ENCODE data around the gene TRIM65. TPM values are rescaled to one million over a fixed set of nuclear protein-coding genes. Genes with fewer than 3 reads are reported as not detected.
A peak's percentile ranks its signal among the peaks of the same experiment; 100 is the strongest.

The TRIM65 gene
- total and polyA plus RNA-seq, 2 of the 13 experiments (the other 11 are each of a cell fraction or from before 2014, with no cell fraction given) = 10.3 to 22.4 TPM

DNA sequence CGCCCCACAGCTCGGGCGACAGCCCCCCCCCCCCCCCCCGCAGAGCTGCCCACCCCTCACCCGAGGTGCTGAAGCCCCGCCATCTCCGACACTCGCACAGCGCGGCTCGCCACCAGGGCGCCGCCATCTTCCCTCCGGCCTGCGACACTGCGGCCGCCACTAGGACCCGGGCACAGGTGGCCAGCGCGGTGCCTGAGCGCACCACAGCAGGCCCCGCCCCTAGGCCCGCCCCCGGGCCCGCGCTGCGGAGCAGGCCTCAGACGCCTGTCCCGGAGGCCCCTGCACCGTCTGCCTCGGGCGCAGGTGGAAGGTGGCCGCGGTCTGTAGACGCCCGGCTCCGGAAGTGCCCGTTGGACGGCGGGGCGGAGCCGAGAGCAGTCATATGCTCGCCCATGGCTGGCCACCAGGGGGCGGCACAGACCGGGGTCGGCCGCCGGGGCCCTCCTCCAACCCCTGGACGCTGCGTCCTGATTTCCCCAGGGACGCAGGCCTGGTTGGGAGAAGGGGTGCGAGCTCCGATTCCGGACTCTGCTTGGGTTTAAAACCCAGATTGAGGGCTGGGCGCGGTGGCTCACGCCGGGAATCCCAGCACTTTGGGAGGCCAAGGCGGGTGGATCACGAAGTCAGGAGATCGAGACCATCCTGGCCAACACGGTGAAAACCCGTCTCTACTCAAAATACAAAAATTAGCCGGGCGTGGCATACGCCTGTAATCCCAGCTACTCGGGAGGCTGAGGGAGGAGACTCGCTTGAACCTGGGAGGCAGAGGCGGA lies 8.2 kb upstream of the TRIM65 start, which contains the start of gene MRPL38 (continued):
- TF ChIP-seq SPEN (CRISPR knock-in tag; IDR thresholded peaks at IDR 0.05; ENCODE audit: low read depth) (peak; percentile 98), CHD4 (IDR thresholded peaks at IDR 0.05; ENCODE audit: borderline replicate concordance, low read length) (no peak), ATRX (CRISPR knock-in tag; IDR thresholded peaks at IDR 0.05; ENCODE audit: borderline replicate concordance) (no peak), ZNF878 (CRISPR knock-in tag; IDR thresholded peaks at IDR 0.05) (peak; percentile 93), ZNF547 (CRISPR knock-in tag; IDR thresholded peaks at IDR 0.05) (peak; percentile 97), MED8 (CRISPR knock-in tag; IDR thresholded peaks at IDR 0.05; ENCODE audit: insufficient replicate concordance) (peak; percentile 97), ZC3H13 (CRISPR knock-in tag; IDR thresholded peaks at IDR 0.05) (peak; percentile 97), KLF9 (CRISPR knock-in tag; IDR thresholded peaks at IDR 0.05; ENCODE audit: low read depth) (peak; percentile 98), ZBTB7B (CRISPR knock-in tag; IDR thresholded peaks at IDR 0.05) (peak; percentile 92), LCORL (IDR thresholded peaks at IDR 0.05) (no peak), LCORL (CRISPR knock-in tag; IDR thresholded peaks at IDR 0.05) (peak; percentile 99), SAP130 (CRISPR knock-in tag; IDR thresholded peaks at IDR 0.05; ENCODE audit: low read depth) (peak; percentile 97), NR1H2 (CRISPR knock-in tag; IDR thresholded peaks at IDR 0.05; ENCODE audit: borderline replicate concordance, low read depth) (no peak), ZNF33A (CRISPR knock-in tag; IDR thresholded peaks at IDR 0.05; ENCODE audit: borderline replicate concordance) (peak; percentile 90), SMARCC2 (IDR thresholded peaks at IDR 0.05) (no peak), ZNF570 (CRISPR knock-in tag; IDR thresholded peaks at IDR 0.05; ENCODE audit: borderline replicate concordance) (no peak), PCBP2 (optimal IDR thresholded peaks at IDR 0.05; ENCODE audit: low read depth, low read length, poor library complexity, severe bottlenecking) (no peak), EP300 (IDR thresholded peaks at IDR 0.05; ENCODE audit: low read depth in 2 of 2, low read length in 2 of 2) (peak in 1 of 2 experiments; percentile 58; a peak in 2 of 4 replicates), EP300 (CRISPR knock-in tag; IDR thresholded peaks at IDR 0.05; ENCODE audit: borderline replicate concordance) (peak; percentile 73)
- TF ChIP-seq, protein P1, sequence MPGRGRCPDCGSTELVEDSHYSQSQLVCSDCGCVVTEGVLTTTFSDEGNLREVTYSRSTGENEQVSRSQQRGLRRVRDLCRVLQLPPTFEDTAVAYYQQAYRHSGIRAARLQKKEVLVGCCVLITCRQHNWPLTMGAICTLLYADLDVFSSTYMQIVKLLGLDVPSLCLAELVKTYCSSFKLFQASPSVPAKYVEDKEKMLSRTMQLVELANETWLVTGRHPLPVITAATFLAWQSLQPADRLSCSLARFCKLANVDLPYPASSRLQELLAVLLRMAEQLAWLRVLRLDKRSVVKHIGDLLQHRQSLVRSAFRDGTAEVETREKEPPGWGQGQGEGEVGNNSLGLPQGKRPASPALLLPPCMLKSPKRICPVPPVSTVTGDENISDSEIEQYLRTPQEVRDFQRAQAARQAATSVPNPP (CRISPR knock-in tag; IDR thresholded peaks at IDR 0.05) = peak; percentile 93
- TF ChIP-seq, protein P2, sequence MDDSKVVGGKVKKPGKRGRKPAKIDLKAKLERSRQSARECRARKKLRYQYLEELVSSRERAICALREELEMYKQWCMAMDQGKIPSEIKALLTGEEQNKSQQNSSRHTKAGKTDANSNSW (CRISPR knock-in tag; IDR thresholded peaks at IDR 0.05; ENCODE audit: borderline replicate concordance) = no peak
- TF ChIP-seq, protein P3, sequence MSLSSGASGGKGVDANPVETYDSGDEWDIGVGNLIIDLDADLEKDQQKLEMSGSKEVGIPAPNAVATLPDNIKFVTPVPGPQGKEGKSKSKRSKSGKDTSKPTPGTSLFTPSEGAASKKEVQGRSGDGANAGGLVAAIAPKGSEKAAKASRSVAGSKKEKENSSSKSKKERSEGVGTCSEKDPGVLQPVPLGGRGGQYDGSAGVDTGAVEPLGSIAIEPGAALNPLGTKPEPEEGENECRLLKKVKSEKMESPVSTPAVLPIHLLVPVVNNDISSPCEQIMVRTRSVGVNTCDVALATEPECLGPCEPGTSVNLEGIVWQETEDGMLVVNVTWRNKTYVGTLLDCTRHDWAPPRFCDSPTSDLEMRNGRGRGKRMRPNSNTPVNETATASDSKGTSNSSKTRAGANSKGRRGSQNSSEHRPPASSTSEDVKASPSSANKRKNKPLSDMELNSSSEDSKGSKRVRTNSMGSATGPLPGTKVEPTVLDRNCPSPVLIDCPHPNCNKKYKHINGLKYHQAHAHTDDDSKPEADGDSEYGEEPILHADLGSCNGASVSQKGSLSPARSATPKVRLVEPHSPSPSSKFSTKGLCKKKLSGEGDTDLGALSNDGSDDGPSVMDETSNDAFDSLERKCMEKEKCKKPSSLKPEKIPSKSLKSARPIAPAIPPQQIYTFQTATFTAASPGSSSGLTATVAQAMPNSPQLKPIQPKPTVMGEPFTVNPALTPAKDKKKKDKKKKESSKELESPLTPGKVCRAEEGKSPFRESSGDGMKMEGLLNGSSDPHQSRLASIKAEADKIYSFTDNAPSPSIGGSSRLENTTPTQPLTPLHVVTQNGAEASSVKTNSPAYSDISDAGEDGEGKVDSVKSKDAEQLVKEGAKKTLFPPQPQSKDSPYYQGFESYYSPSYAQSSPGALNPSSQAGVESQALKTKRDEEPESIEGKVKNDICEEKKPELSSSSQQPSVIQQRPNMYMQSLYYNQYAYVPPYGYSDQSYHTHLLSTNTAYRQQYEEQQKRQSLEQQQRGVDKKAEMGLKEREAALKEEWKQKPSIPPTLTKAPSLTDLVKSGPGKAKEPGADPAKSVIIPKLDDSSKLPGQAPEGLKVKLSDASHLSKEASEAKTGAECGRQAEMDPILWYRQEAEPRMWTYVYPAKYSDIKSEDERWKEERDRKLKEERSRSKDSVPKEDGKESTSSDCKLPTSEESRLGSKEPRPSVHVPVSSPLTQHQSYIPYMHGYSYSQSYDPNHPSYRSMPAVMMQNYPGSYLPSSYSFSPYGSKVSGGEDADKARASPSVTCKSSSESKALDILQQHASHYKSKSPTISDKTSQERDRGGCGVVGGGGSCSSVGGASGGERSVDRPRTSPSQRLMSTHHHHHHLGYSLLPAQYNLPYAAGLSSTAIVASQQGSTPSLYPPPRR (CRISPR knock-in tag; IDR thresholded peaks at IDR 0.05; ENCODE audit: borderline replicate concordance) = peak; percentile 74; the same call in 1 of the 2 replicates
- TF ChIP-seq, protein P4, sequence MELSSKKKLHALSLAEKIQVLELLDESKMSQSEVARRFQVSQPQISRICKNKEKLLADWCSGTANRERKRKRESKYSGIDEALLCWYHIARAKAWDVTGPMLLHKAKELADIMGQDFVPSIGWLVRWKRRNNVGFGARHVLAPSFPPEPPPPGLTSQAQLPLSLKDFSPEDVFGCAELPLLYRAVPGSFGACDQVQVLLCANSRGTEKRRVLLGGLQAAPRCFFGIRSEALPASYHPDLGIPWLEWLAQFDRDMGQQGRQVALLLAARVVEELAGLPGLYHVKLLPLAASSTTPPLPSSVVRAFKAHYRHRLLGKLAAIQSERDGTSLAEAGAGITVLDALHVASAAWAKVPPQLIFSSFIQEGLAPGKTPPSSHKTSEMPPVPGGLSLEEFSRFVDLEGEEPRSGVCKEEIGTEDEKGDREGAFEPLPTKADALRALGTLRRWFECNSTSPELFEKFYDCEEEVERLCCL (CRISPR knock-in tag; IDR thresholded peaks at IDR 0.05; ENCODE audit: borderline replicate concordance) = peak; percentile 78; the same call in 1 of the 2 replicates

Data from HepG2 (cell line).